ENCODE measurements around the gene ZNF362.

The ZNF362 gene

DNA sequence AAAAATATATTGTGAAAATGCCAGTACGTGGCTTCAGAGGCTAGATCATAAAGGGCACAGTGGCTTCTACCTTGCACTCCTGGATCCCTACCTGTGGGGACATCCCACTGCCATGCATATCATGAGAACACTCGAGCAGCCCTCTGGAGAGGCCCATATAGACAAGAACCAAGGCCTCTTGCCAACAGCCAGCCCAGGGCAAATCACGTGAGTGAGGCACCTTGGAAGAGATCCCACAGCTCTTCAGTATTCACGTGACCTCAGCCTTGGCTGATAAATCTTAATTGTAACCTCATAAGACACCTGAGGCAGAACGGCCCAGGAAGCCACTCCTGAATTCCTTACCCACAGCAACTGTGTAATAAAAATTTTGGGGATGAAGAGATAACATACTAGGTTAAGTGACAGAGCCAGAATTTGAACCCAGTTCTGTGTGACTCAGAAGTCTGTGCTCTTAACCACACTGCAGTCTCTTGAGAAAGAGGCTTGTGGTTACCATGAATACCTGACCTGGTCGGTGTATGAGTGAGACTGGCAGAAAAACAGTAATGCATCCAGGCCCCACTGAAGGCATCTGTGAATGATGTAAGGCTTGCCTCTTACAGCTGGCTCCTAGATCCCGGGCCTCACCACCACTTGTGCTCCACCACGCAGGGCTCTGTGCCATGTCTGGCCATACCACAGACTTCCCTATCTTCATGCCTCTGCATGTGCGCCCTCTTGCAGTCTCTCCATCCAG lies 71.5 kb downstream of the ZNF362 start:
- TF ChIP-seq, protein P1, sequence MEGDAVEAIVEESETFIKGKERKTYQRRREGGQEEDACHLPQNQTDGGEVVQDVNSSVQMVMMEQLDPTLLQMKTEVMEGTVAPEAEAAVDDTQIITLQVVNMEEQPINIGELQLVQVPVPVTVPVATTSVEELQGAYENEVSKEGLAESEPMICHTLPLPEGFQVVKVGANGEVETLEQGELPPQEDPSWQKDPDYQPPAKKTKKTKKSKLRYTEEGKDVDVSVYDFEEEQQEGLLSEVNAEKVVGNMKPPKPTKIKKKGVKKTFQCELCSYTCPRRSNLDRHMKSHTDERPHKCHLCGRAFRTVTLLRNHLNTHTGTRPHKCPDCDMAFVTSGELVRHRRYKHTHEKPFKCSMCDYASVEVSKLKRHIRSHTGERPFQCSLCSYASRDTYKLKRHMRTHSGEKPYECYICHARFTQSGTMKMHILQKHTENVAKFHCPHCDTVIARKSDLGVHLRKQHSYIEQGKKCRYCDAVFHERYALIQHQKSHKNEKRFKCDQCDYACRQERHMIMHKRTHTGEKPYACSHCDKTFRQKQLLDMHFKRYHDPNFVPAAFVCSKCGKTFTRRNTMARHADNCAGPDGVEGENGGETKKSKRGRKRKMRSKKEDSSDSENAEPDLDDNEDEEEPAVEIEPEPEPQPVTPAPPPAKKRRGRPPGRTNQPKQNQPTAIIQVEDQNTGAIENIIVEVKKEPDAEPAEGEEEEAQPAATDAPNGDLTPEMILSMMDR (IDR thresholded peaks at IDR 0.05; ENCODE audit: insufficient read depth, low read length) = no peak
- TF ChIP-seq GABPA (IDR thresholded peaks at IDR 0.05; ENCODE audit: low read depth) = no peak
- no peak; the same call in 1 of the 2 replicates for TF ChIP-seq SPI1 (IDR thresholded peaks at IDR 0.05; ENCODE audit: borderline replicate concordance, low read depth)
- TF ChIP-seq, protein P2, sequence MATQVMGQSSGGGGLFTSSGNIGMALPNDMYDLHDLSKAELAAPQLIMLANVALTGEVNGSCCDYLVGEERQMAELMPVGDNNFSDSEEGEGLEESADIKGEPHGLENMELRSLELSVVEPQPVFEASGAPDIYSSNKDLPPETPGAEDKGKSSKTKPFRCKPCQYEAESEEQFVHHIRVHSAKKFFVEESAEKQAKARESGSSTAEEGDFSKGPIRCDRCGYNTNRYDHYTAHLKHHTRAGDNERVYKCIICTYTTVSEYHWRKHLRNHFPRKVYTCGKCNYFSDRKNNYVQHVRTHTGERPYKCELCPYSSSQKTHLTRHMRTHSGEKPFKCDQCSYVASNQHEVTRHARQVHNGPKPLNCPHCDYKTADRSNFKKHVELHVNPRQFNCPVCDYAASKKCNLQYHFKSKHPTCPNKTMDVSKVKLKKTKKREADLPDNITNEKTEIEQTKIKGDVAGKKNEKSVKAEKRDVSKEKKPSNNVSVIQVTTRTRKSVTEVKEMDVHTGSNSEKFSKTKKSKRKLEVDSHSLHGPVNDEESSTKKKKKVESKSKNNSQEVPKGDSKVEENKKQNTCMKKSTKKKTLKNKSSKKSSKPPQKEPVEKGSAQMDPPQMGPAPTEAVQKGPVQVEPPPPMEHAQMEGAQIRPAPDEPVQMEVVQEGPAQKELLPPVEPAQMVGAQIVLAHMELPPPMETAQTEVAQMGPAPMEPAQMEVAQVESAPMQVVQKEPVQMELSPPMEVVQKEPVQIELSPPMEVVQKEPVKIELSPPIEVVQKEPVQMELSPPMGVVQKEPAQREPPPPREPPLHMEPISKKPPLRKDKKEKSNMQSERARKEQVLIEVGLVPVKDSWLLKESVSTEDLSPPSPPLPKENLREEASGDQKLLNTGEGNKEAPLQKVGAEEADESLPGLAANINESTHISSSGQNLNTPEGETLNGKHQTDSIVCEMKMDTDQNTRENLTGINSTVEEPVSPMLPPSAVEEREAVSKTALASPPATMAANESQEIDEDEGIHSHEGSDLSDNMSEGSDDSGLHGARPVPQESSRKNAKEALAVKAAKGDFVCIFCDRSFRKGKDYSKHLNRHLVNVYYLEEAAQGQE (IDR thresholded peaks at IDR 0.05; ENCODE audit: insufficient replicate concordance, low read depth) = no peak
- no peak; the same call in 1 of the 2 replicates for TF ChIP-seq POLR2AphosphoS5 (IDR thresholded peaks at IDR 0.05; ENCODE audit: low read depth)
- Histone ChIP-seq H3K27me3 (ENCODE audit: insufficient read depth, poor library complexity, severe bottlenecking) (no peaks in the 10 kb centered on the region), H3K27ac (replicated peaks) (no peak overlapping the region), H3K4me3 (replicated peaks; ENCODE audit: insufficient read depth, low read length) (no peak overlapping the region)
- DNase-seq (ENCODE audit: low read depth in 1 of 2, low spot score in 1 of 2) = peak; percentile 77 to 87

DNA sequence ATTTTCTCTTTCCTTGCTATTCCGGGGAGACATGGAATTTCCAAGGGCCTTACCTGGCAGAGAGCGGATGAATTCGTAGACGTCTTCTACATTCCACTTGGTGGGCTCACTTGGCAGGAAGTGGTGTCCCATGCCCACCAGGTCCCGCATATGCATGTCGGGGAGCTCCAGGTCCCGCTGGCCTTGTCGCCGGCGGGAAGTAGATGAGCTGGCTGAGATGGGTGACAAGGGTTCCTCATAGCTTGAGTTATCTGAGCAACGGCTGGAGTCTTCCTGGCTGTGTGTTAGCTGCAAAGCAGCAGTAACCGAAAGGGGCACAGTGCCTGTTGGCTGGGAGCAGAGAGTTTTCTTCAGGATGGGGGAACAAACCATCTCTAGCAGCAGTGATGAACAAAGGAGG lies 72.5 kb downstream of the ZNF362 start:
- Histone ChIP-seq H3K27ac (replicated peaks) (no peak overlapping the region), H3K4me3 (replicated peaks; ENCODE audit: insufficient read depth, low read length) (no peak overlapping the region), H3K27me3 (ENCODE audit: insufficient read depth, poor library complexity, severe bottlenecking) (no peaks in the 10 kb centered on the region)
- no peak for DNase-seq (ENCODE audit: low read depth in 1 of 2, low spot score in 1 of 2)
- no peak for TF ChIP-seq POLR2AphosphoS5 (IDR thresholded peaks at IDR 0.05; ENCODE audit: low read depth)
- TF ChIP-seq, protein P1 (IDR thresholded peaks at IDR 0.05; ENCODE audit: insufficient read depth, low read length) = no peak

DNA sequence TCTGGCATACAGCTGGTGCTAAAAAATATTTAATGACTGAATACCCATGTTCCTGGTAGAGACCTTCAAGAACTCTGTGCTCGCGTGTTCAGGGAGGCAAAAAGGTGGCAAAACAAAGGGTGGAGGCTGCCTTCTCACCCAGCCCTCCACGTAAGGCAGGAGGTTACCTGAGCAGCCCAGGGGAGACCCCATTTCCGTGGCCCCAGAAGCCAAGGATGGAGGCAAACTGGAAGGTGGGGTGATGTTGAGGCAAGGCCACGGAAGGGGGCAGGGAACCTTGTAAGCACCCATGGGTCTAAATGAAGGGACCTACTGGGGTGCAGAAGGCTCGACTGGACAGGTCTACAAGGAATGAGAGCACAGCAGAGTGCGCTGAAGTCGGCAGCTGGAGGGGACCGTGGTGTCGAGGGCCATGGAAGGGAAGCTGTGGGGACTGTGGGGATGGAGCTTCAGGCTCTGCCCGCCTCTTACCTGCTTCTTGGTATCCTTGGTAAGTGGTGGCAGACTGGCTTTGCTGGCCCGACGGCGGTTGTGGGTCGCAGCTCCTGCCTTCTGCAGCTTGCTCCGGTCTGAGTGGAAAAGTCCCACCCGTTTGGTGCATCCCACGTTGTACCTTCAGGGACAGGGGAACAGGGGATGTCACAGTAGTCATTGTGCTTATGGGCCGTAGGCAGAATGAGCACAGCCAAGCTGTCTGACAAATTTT lies 73.5 kb downstream of the ZNF362 start:
- TF ChIP-seq GABPA (IDR thresholded peaks at IDR 0.05; ENCODE audit: low read depth) = no peak
- no peak for TF ChIP-seq SPI1 (IDR thresholded peaks at IDR 0.05; ENCODE audit: borderline replicate concordance, low read depth)
- TF ChIP-seq, protein P2 (IDR thresholded peaks at IDR 0.05; ENCODE audit: insufficient replicate concordance, low read depth) = no peak
- TF ChIP-seq, protein P1 (IDR thresholded peaks at IDR 0.05; ENCODE audit: insufficient read depth, low read length) = no peak
- no peak for TF ChIP-seq POLR2AphosphoS5 (IDR thresholded peaks at IDR 0.05; ENCODE audit: low read depth)
- Histone ChIP-seq H3K4me3 (replicated peaks; ENCODE audit: insufficient read depth, low read length) (no peak overlapping the region), H3K27ac (replicated peaks) (no peak overlapping the region), H3K27me3 (ENCODE audit: insufficient read depth, poor library complexity, severe bottlenecking) (no peaks in the 10 kb centered on the region)
- DNase-seq (ENCODE audit: low read depth in 1 of 2, low spot score in 1 of 2) = no peak

All from HL-60 (cell line).